B cell (primary cell): ENCODE measurements around the gene ASF1A. TPM values are rescaled to one million over a fixed set of nuclear protein-coding genes. Genes with fewer than 3 reads are reported as not detected.

ENCODE experiments used
- ATAC-seq: fragments of 200-7000 bp; cut with Tn5 transposase; one replicate; pipeline ENCODE4 v1.10.0; 2021; ENCODE audit warnings: low read depth, mild to moderate bottlenecking, moderate number of reproducible peaks, moderate library complexity
- CTCF ChIA-PET: fragments of 350-600 bp; sonication (Branson Sonifier 250); formaldehyde crosslinking; loops from one replicate; lab custom pipeline; 2021; ENCODE audit warnings: antibody characterized with exemption, inconsistent platforms; lab: Charles Lee
- POLR2A ChIA-PET: fragments of 350-600 bp; sonication (Branson Sonifier 250); formaldehyde crosslinking; loops from one replicate; lab custom pipeline; 2021; ENCODE audit warnings: antibody characterized with exemption; lab: Charles Lee
- DNase-seq: peaks from one replicate; pipeline ENCODE4 v3.0.0; 2013
- H2AFZ ChIP-seq: 2 replicates; pipeline ENCODE4 v1.6.1; 2012; ENCODE audit warnings: mild to moderate bottlenecking, low read depth, low read length; ENCODE audit not compliant: insufficient read depth, poor library complexity, severe bottlenecking
- H3K27ac ChIP-seq, 2 donors: 1 replicate in 1 of 2; 2 replicates in 1 of 2; pipeline ENCODE4 v1.5.1; 2012 to 2013; ENCODE audit warnings: low read length in 2 of 2, mild to moderate bottlenecking in 2 of 2, moderate library complexity in 1 of 2
- H3K27me3 ChIP-seq, 4 experiments: fragments of 200-600 bp in 1 of 4; sonication (generic) in 1 of 4; replicated peaks in 1 of 4; 1 replicate in 2 of 4; 2 replicates in 2 of 4; pipeline versions ENCODE4 v1.6.1 to v1.7.0; 2013 to 2016; ENCODE audit warnings: low read length in 3 of 4, mild to moderate bottlenecking in 2 of 4, mixed read lengths in 1 of 4, moderate library complexity in 1 of 4; ENCODE audit not compliant: insufficient read depth in 4 of 4, control insufficient read depth in 3 of 4; ENCODE audit errors: control extremely low read depth in 1 of 4
- H3K36me3 ChIP-seq, 2 experiments: replicated peaks in 1 of 2; 1 replicate in 1 of 2; 2 replicates in 1 of 2; pipeline versions ENCODE4 v1.6.1 to v1.7.1; 2013; ENCODE audit warnings: low read length in 1 of 2; ENCODE audit not compliant: insufficient read depth in 2 of 2, control insufficient read depth in 1 of 2; ENCODE audit errors: control extremely low read depth in 1 of 2, extremely low read depth in 1 of 2
- H3K4me1 ChIP-seq, 2 donors: fragments of 200-600 bp in 1 of 2; sonication (generic) in 1 of 2; 1 replicate in 1 of 2; 2 replicates in 1 of 2; pipeline versions ENCODE4 v1.5.1 to v1.6.1; 2013 to 2017; ENCODE audit warnings: low read length in 2 of 2; ENCODE audit not compliant: control insufficient read depth in 2 of 2, insufficient read depth in 2 of 2
- H3K4me2 ChIP-seq: replicated peaks from 2 replicates; pipeline ENCODE3; 2012; ENCODE audit warnings: mild to moderate bottlenecking, low read depth, low read length; ENCODE audit not compliant: poor library complexity, severe bottlenecking
- H3K4me3 ChIP-seq, 5 experiments: fragments of 200-600 bp in 1 of 5; sonication (generic) in 1 of 5; 1 replicate in 3 of 5; 2 replicates in 2 of 5; pipeline versions ENCODE4 v1.5.1 to v1.7.0; 2011 to 2016; ENCODE audit warnings: low read length in 4 of 5, mild to moderate bottlenecking in 4 of 5, low read depth in 2 of 5, control low read depth in 1 of 5, moderate library complexity in 1 of 5; ENCODE audit not compliant: insufficient read depth in 1 of 5; ENCODE audit errors: control extremely low read depth in 1 of 5, extremely low read depth in 1 of 5
- H3K79me2 ChIP-seq: fragments of 200-600 bp; sonication (generic); one replicate; pipeline ENCODE4 v1.6.0; 2016; ENCODE audit warnings: low read length; ENCODE audit not compliant: control insufficient read depth, insufficient read depth
- H3K9ac ChIP-seq: fragments of 200-600 bp; sonication (generic); 2 replicates; pipeline ENCODE4 v1.6.1; 2017; ENCODE audit warnings: mild to moderate bottlenecking, low read length, moderate library complexity
- H3K9me3 ChIP-seq, 3 donors: one replicate each; pipeline versions ENCODE4 v1.6.1 to v1.7.1; 2013; ENCODE audit warnings: low read length in 2 of 3; ENCODE audit not compliant: control insufficient read depth in 2 of 3, insufficient read depth in 1 of 3; ENCODE audit errors: control extremely low read depth in 1 of 3
- H4K20me1 ChIP-seq: 2 replicates; pipeline ENCODE4 v1.6.0; 2012; ENCODE audit warnings: mild to moderate bottlenecking, low read length; ENCODE audit not compliant: insufficient read depth, control insufficient read depth, poor library complexity, severe bottlenecking
- H3K27ac Mint-ChIP-seq: one replicate; pipeline ENCODE4 v1.8.0; 2021; ENCODE audit warnings: mixed read lengths
- H3K27me3 Mint-ChIP-seq: one replicate; pipeline ENCODE4 v1.8.0; 2021; ENCODE audit warnings: mixed read lengths
- H3K4me1 Mint-ChIP-seq: one replicate; pipeline ENCODE4 v1.8.0; 2021; ENCODE audit warnings: mixed read lengths
- H3K4me3 Mint-ChIP-seq: one replicate; pipeline ENCODE4 v1.8.0; 2021; ENCODE audit warnings: mixed read lengths
- H3K9me3 Mint-ChIP-seq: one replicate; pipeline ENCODE4 v1.8.0; 2022; ENCODE audit warnings: mixed read lengths; ENCODE audit not compliant: insufficient read depth
- CTCF ChIP-seq: fragments of 200-600 bp; IDR thresholded peaks from one replicate; pipeline ENCODE4 v1.8.0; 2022; ENCODE audit warnings: antibody characterized with exemption, mild to moderate bottlenecking
- EZH2 ChIP-seq: IDR thresholded peaks from 2 replicates; pipeline ENCODE4 v1.6.1; 2012; ENCODE audit warnings: borderline replicate concordance, low read depth, mild to moderate bottlenecking, moderate library complexity, low read length; ENCODE audit not compliant: insufficient read depth, poor library complexity, severe bottlenecking
- WGBS: methylation state at CpG from one replicate; pipeline ENCODE4 v1.1.5; 2013; ENCODE audit warnings: missing lambda C conversion rate; ENCODE audit not compliant: insufficient coverage; 5-methylcytosine and 5-hydroxymethylcytosine counted together
- intact Hi-C: fragments of 100-400 bp; cut with micrococcal nuclease; formaldehyde crosslinking; loops from one replicate; pipeline ENCODE4 v1.10.0; 2022
- polyA plus RNA-seq: library from polyadenylated mRNA; depleted of rRNA; stranded (reverse); fragments of >200 nt; gene quantifications from 2 replicates; pipeline ENCODE4 v1.2.3, GENCODE V29; 2012
- total RNA-seq, 2 donors: library from RNA; stranded (reverse); fragments of 120-200 nt in 1 of 2; gene quantifications; 1 replicate in 1 of 2; 2 replicates in 1 of 2; pipeline versions ENCODE4 v1.2.3 to v1.2.4, GENCODE V29; 2013 to 2022

ASF1A gene
- total and polyA plus RNA-seq, 2 donors (not counting 1 experiment from before 2014, with no cell fraction given): 4.0 to 25.3 TPM

GRCh38 chr6:118908441-118908840 is 14.5 kb downstream of the ASF1A start:
- peaks cover 10 to 67% of the 10 kb centered on the region in 2 experiments for H3K36me3 ChIP-seq

GRCh38 chr6:118912646-118913045 is 18.7 kb downstream of the ASF1A start:
- ChIA-PET POLR2A (no interaction called here), CTCF (interaction anchor here (1.6 kb wide), 1 partner anchor 15 kb away, joined by 5 read pairs; no protein-coding TSS in a partner anchor)
- Histone ChIP-seq H3K79me2 (no peaks in the 10 kb centered on the region), H3K9ac (no peak overlapping the region), H2AFZ (no peak overlapping the region), H3K9me3 (no peaks in the 10 kb centered on the region), H3K4me1 (no peaks in the 10 kb centered on the region), H3K27me3 (no peaks in the 10 kb centered on the region), H3K36me3 (peaks cover 13 to 67% of the 10 kb centered on the region in 2 experiments), H3K4me3 (no peak overlapping the region), H3K27ac (no peak overlapping the region), H3K4me2 (no peak overlapping the region), H4K20me1 (no peaks in the 10 kb centered on the region)
- Mint-ChIP-seq H3K27me3 (no peaks in the 10 kb centered on the region), H3K27ac (no peak overlapping the region), H3K4me1 (no peaks in the 10 kb centered on the region), H3K9me3 (no peaks in the 10 kb centered on the region), H3K4me3 (no peak overlapping the region)
- WGBS: no CpG with 5 or more reads among the region's 5 CpGs
- no peak for DNase-seq
- ATAC-seq: no peak
- intact Hi-C loops: no loop called here
- TF ChIP-seq EZH2: no peak
- no peak for TF ChIP-seq CTCF

More at GRCh38 chr6:118908441-118908840, 14.5 kb downstream of the ASF1A start:
- H3K27ac ChIP-seq: no peak overlapping the region
- POLR2A ChIA-PET: no interaction called here
- no peak overlapping the region for H3K4me2 ChIP-seq
- WGBS: no CpG with 5 or more reads among the region's 1 CpG
- Mint-ChIP-seq H3K4me3 (no peak overlapping the region), H3K27me3 (no peaks in the 10 kb centered on the region), H3K9me3 (no peaks in the 10 kb centered on the region), H3K27ac (no peak overlapping the region), H3K4me1 (no peaks in the 10 kb centered on the region)
- DNase-seq: no peak
- peaks cover 9% of the 10 kb centered on the region for H3K79me2 ChIP-seq
- H3K9ac ChIP-seq: no peak overlapping the region
- H3K9me3 ChIP-seq: no peaks in the 10 kb centered on the region
- no peak for ATAC-seq
- no peaks in the 10 kb centered on the region for H3K27me3 ChIP-seq
- no peak overlapping the region for H2AFZ ChIP-seq
- no peaks in the 10 kb centered on the region for H3K4me1 ChIP-seq
- intact Hi-C loops: no loop called here
- CTCF ChIA-PET: interaction anchor here (1.2 kb wide), 2 partner anchors 11 to 26 kb away, joined by 3 to 4 read pairs; partner anchors contain the start of gene MCM9
- no peak for TF ChIP-seq EZH2
- TF ChIP-seq CTCF: no peak
- H4K20me1 ChIP-seq: no peaks in the 10 kb centered on the region
- H3K4me3 ChIP-seq: no peak overlapping the region
